Natural killer cell (primary cell): ENCODE data around the gene PSMA8. TPM values are rescaled to one million over a fixed set of nuclear protein-coding genes. Genes with fewer than 3 reads are reported as not detected.

Source experiments
- ATAC-seq, 3 donors: fragments of 150-1000 bp in 2 of 3; fragments of 200-7000 bp in 1 of 3; cut with Tn5 transposase; 1 replicate in 1 of 3; 2 replicates in 2 of 3; pipeline ENCODE4 v1.10.0; 2021; ENCODE audit warnings: mild to moderate bottlenecking in 2 of 3, moderate library complexity in 2 of 3
- DNase-seq, 2 donors: peaks; one replicate each; pipeline versions ENCODE4 v3.0.0 to v3.0.0-alpha.2; 2013 to 2021; ENCODE audit warnings: mixed read lengths in 1 of 2
- H3K27ac ChIP-seq: one replicate; pipeline ENCODE4 v1.5.1; 2013; ENCODE audit warnings: mild to moderate bottlenecking, low read length
- H3K27me3 ChIP-seq: one replicate; pipeline ENCODE4 v1.6.1; 2013; ENCODE audit warnings: low read length; ENCODE audit not compliant: control insufficient read depth, insufficient read depth
- H3K36me3 ChIP-seq: one replicate; pipeline ENCODE4 v1.6.1; 2013; ENCODE audit warnings: low read length; ENCODE audit not compliant: control insufficient read depth, insufficient read depth
- H3K4me1 ChIP-seq: one replicate; pipeline ENCODE4 v1.6.1; 2013; ENCODE audit warnings: low read length; ENCODE audit not compliant: control insufficient read depth, insufficient read depth
- H3K4me3 ChIP-seq: one replicate; pipeline ENCODE4 v1.5.1; 2013; ENCODE audit warnings: low read length
- H3K9me3 ChIP-seq: one replicate; pipeline ENCODE4 v1.6.1; 2013; ENCODE audit warnings: low read length; ENCODE audit not compliant: control insufficient read depth, insufficient read depth
- H3K27ac Mint-ChIP-seq, 2 donors: one replicate each; pipeline ENCODE4 v1.8.0; 2022; ENCODE audit warnings: mild to moderate bottlenecking in 2 of 2, mixed read lengths in 2 of 2, moderate library complexity in 1 of 2
- H3K27me3 Mint-ChIP-seq, 2 donors: one replicate each; pipeline ENCODE4 v1.8.0; 2022; ENCODE audit warnings: low read depth in 2 of 2, mixed read lengths in 2 of 2
- H3K36me3 Mint-ChIP-seq: one replicate; pipeline ENCODE4 v1.8.0; 2022; ENCODE audit warnings: mixed read lengths
- H3K4me1 Mint-ChIP-seq, 2 donors: one replicate each; pipeline ENCODE4 v1.8.0; 2022; ENCODE audit warnings: mixed read lengths in 2 of 2
- H3K4me3 Mint-ChIP-seq: one replicate; pipeline ENCODE4 v1.8.0; 2022; ENCODE audit warnings: mild to moderate bottlenecking, moderate library complexity, mixed read lengths
- H3K9me3 Mint-ChIP-seq, 2 donors: one replicate each; pipeline ENCODE4 v1.8.0; 2022; ENCODE audit warnings: mixed read lengths in 2 of 2
- WGBS: methylation state at CpG from one replicate; pipeline ENCODE4 v1.1.7; 2013; ENCODE audit warnings: missing lambda C conversion rate; ENCODE audit not compliant: insufficient coverage; 5-methylcytosine and 5-hydroxymethylcytosine counted together
- intact Hi-C: fragments of 100-400 bp; cut with micrococcal nuclease; formaldehyde crosslinking; loops from one replicate; pipeline ENCODE4 v1.14.2; 2022
- total RNA-seq, 4 donors: library from RNA; stranded (reverse); fragments of 120-200 nt in 1 of 4; gene quantifications; one replicate each; pipeline versions ENCODE4 v1.2.3 to v1.2.4, GENCODE V29; 2013 to 2022
- TF ChIP-seq, protein P1 (sequence below): fragments of 200-600 bp; IDR thresholded peaks from one replicate; pipeline ENCODE4 v1.8.0; 2022; ENCODE audit warnings: antibody characterized with exemption

Gene PSMA8
- total RNA-seq, 3 donors from 2014 or later (not counting 1 experiment from before 2014, with no cell fraction given) = 1.3 TPM; not detected in 2

DNA sequence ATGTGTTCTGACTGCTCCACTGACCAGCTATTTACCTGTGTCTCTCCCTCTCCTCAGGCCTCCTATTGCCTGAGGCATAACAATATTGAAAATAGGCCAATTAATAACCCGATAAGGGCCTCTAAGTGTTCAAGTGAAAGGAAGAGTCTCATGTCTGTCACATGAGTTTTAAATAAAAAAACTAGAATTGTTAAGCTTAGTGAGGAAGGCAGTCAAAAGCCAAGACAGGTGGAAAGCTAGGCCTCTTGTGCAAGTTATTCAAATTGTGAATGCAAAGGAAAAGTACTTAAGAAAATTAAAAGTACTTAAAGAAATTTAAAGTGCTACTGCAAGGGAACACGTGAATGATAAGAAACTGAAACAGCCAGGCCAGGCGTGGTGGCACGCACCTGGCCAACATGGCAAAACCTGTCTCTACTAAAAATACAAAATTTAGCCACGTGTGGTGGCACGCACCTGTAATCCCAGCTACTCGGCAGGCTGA, 47.7 kb downstream of the PSMA8 start:
- Mint-ChIP-seq H3K4me3 (no peak overlapping the region), H3K27ac (no peak overlapping the region), H3K27me3 (no peaks in the 10 kb centered on the region), H3K4me1 (peaks cover 0 to 5% of the 10 kb centered on the region in 2 donors), H3K36me3 (no peaks in the 10 kb centered on the region), H3K9me3 (no peaks in the 10 kb centered on the region)
- TF ChIP-seq, protein P1, sequence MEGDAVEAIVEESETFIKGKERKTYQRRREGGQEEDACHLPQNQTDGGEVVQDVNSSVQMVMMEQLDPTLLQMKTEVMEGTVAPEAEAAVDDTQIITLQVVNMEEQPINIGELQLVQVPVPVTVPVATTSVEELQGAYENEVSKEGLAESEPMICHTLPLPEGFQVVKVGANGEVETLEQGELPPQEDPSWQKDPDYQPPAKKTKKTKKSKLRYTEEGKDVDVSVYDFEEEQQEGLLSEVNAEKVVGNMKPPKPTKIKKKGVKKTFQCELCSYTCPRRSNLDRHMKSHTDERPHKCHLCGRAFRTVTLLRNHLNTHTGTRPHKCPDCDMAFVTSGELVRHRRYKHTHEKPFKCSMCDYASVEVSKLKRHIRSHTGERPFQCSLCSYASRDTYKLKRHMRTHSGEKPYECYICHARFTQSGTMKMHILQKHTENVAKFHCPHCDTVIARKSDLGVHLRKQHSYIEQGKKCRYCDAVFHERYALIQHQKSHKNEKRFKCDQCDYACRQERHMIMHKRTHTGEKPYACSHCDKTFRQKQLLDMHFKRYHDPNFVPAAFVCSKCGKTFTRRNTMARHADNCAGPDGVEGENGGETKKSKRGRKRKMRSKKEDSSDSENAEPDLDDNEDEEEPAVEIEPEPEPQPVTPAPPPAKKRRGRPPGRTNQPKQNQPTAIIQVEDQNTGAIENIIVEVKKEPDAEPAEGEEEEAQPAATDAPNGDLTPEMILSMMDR = no peak
- H3K36me3 ChIP-seq = no peaks in the 10 kb centered on the region
- no peak for DNase-seq
- ATAC-seq = no peak
- H3K4me1 ChIP-seq = no peaks in the 10 kb centered on the region
- intact Hi-C loops = no loop called here
- H3K27ac ChIP-seq = no peak overlapping the region
- H3K9me3 ChIP-seq = no peaks in the 10 kb centered on the region
- WGBS = 86% methylated on average over 7 of the region's 7 CpGs
- no peak overlapping the region for H3K4me3 ChIP-seq
- H3K27me3 ChIP-seq = no peaks in the 10 kb centered on the region

DNA sequence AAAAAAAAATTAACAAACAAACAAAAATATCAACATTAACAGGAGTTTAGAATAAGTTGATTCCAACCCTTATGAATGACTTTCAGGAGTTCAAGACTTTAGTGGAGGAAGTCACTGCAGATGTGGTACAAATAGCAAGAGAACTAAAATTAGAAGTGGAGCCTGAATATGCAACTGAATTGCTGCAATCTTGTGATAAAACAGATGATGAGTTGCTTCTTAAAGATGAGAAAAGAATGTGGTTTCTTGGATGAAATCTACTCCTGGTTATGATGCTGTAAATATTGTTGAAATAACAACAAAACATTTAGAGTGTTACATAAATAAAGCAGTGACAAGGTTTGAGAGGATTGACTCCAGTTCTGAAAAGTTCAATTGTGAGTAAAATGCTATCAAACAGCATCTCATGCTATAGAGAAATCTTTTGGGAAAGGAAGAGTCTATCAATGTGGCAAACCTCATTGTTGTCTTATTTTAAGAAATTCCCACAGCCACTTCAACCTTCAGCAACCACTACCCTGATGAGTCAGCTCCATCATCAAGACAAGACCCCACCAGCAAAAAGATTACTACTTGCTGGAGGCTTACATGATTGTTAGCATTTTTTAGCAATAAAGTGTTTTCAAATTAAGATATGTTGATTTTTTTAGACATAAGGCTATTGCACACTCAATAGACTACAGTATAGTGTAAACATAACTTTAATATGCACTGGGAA, 49.9 kb downstream of the PSMA8 start:
- Mint-ChIP-seq H3K9me3 (no peaks in the 10 kb centered on the region), H3K4me3 (no peak overlapping the region), H3K27me3 (no peaks in the 10 kb centered on the region), H3K4me1 (peaks cover 0 to 5% of the 10 kb centered on the region in 2 donors), H3K27ac (no peak overlapping the region), H3K36me3 (no peaks in the 10 kb centered on the region)
- Histone ChIP-seq H3K36me3 (no peaks in the 10 kb centered on the region), H3K4me1 (no peaks in the 10 kb centered on the region), H3K27me3 (no peaks in the 10 kb centered on the region), H3K9me3 (no peaks in the 10 kb centered on the region), H3K4me3 (no peak overlapping the region), H3K27ac (no peak overlapping the region)
- DNase-seq (no peak), ATAC-seq (no peak)
- TF ChIP-seq, protein P1 = no peak
- intact Hi-C loops = no loop called here

DNA sequence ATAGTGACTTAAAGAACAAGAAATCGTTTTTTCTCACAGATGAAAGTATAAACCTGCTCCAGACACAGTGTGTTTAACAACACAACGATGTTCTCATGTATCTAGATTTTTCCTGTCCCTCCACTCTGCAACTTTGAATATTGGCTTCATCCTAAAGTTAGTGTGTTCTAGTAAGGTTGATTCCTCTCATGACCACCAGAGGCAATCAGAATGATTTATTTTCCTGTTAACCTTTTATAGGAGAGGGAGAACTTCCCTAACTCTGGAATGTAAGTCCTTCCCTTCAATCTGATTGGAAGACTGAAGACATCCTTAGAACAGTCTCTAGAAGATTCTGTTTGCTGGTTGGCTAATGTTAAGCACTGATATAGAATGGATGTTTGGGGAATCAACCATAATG, 51.6 kb downstream of the PSMA8 start:
- 63% methylated on average over 1 of the region's 2 CpGs for WGBS
- Mint-ChIP-seq H3K4me1 (peaks cover 6 to 15% of the 10 kb centered on the region in 2 donors), H3K27me3 (no peaks in the 10 kb centered on the region), H3K9me3 (no peaks in the 10 kb centered on the region), H3K27ac (no peak overlapping the region), H3K4me3 (no peak overlapping the region), H3K36me3 (no peaks in the 10 kb centered on the region)
- no peaks in the 10 kb centered on the region for H3K36me3 ChIP-seq
- DNase-seq (no peak), ATAC-seq (no peak)
- TF ChIP-seq, protein P1 = no peak
- peaks cover 1% of the 10 kb centered on the region for H3K4me1 ChIP-seq
- H3K9me3 ChIP-seq = no peaks in the 10 kb centered on the region
- H3K4me3 ChIP-seq = no peak overlapping the region
- H3K27me3 ChIP-seq = no peaks in the 10 kb centered on the region
- H3K27ac ChIP-seq = no peak overlapping the region
- intact Hi-C loops = loop anchor here (5.0 kb wide), 1 partner anchor 37 kb away; no protein-coding TSS in a partner anchor
